HG03565 (cell line): ENCODE data around the gene SPARC.
A peak's percentile ranks its signal among the peaks of the same experiment; 100 is the strongest.

Experiments
- ATAC-seq: cut with Tn5 transposase; IDR thresholded peaks from one replicate; pipeline ENCODE4 v1.9.1; 2021; ENCODE audit warnings: mild to moderate bottlenecking, moderate library complexity; ENCODE audit not compliant: unreplicated experiment

The SPARC gene

DNA sequence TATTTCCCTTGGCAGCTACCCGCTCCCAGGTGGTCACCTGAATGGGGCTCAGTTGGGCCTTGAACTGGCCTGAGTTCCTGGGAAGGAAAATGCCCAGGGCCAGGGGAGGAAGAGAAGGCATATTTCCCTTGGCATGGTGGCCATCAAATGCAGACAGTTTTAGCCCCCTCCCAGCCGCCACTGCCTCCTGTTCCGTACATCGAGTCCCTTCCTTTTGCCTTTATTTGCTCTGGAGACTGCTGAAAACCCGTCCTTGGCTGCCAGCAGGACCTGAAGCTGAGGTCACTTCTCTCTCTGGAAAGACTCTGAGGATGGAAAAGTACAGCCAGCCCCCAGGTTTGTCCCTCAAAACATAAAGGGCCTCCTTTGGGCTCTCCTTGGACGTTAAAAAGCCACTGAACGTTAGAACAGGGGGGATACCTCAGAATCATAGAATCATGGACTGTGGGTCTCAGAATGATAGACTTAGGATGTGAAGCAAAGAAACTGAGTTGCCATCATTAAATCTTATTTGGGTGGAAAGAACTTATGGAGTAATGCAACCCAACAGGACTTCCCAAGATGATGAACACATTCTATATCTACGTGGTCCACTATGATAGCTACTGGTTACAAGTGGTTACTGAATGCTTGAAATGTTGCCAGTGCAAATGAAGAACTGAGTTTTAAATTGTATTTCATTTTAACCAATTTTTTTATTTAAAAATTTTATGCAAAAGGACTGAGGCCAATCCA lies 7.1 kb downstream of the SPARC start:
- no peak for ATAC-seq

DNA sequence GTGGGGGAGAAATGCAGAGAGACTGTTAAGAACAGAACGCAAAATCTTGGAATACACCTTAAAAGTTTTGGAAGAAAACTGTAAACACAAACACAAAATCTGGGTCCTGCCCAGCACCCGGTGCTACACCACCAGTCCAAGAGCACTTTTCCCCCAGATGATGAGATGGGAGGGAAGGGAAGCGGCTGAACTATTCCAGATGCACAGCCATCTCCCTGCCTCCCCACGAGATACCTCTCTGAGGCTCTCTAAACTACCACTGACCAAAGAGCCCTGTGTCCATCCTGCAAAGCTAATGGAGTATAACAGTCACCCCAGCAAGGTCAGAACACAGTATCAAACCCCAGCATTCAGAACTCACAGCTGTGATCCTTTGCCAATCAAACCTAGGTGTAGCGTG lies 8.0 kb downstream of the SPARC start:
- no peak for ATAC-seq

DNA sequence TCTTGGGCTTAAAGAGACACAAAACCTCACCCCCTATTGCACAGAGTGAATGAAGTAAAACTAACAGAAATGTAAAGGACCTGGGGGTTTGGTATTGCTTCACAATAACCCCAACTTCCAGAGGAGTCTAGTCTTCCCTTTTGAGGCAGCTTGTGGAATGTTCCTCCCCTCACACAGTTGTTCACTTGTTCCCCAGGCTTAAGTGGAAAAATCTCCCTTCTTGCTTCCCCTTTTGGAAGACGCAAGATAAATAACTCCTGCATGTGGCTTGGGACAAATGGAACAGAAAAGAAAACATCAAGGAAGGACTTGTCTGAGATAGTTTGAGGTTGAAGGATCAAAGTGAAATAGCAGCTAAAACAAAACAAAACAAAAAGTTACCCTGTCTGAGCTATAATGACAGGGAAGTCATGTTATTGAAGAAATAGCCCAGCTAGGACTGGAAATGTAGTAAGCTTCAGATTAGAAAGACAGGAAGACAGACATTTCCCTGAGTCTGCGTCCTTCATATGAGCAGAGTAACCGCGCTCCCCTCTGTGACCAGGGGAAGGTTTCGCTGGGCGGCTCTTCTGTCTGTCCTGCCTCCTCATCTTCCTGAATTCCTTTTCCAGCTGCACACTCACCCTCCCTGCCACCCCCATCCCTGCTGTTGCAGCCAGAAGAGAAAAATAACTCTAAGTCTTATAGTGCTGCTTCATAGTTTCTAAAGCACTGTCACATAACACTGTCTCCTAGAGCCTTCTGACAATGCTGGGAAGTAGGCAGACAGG lies 8.8 kb downstream of the SPARC start:
- ATAC-seq: no peak

DNA sequence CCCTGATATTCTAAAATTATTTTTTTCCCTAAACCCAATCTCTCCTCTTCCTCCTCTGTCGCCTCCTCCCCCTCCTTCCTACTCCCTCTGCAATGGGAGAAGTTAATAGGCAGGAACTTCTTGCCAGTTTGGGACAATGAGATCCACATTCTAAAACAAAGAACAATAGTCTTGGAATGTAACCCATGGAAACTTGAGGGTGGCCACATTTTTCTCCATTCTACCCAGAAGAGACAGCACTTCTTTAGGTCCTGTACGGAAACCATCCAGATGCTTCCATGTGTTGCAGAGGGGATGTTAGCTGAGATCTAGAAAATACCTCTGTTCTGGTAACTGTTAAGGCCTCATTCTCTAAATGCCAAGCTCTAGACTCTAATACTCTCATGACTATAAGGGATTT lies 10.0 kb downstream of the SPARC start:
- no peak for ATAC-seq

DNA sequence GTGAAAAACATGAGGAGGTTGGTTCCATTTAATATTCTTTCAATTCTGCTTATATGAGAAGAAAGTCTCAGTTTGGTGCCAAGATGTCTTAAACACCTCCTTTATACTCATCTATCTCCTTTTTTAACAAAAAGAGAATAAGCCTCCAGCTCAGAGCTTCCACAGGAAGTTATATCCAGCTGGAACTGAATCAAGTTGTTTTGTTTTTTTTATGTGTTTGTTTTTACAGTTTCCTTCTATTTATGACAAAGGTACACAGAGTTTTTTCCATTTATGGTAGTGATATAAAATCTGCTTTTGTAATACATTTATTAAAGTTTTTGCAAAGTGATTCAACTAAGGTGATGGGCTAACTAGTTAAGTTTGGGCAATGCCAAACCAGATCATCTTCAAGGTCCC lies 10.4 kb downstream of the SPARC start:
- ATAC-seq: no peak

DNA sequence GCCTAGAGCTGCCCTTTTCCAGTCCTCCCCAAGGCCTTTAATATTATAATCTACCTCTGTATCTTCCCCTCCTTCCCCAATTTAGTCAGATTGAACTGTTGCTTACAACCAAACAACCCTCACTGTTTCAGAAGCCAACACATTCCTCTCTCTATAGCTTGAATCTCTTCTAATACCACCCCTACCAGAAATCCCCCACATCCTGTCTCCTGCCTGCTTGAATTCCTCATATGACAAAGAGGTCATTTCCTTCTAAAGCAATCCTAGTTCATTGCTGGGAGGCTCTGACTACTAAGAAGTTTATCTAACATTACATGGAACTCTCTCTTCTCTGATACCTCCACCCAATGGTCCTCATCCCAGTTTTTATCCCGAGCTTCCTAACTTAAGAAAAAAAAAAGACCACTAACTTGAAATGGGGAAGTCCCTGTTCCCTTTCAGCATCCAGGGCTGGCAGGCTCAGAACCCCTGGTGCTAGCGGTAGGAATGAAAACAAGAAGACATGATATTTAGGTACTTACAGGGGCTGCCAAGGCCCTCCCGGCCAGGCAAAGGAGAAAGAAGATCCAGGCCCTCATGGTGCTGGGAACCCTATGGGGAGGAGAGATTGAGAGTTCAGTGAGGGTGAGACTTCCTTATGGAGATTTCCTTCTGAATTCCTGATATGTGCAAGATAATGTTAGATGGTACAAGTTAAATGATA lies 11.0 kb downstream of the SPARC start:
- peak; percentile 57 for ATAC-seq

DNA sequence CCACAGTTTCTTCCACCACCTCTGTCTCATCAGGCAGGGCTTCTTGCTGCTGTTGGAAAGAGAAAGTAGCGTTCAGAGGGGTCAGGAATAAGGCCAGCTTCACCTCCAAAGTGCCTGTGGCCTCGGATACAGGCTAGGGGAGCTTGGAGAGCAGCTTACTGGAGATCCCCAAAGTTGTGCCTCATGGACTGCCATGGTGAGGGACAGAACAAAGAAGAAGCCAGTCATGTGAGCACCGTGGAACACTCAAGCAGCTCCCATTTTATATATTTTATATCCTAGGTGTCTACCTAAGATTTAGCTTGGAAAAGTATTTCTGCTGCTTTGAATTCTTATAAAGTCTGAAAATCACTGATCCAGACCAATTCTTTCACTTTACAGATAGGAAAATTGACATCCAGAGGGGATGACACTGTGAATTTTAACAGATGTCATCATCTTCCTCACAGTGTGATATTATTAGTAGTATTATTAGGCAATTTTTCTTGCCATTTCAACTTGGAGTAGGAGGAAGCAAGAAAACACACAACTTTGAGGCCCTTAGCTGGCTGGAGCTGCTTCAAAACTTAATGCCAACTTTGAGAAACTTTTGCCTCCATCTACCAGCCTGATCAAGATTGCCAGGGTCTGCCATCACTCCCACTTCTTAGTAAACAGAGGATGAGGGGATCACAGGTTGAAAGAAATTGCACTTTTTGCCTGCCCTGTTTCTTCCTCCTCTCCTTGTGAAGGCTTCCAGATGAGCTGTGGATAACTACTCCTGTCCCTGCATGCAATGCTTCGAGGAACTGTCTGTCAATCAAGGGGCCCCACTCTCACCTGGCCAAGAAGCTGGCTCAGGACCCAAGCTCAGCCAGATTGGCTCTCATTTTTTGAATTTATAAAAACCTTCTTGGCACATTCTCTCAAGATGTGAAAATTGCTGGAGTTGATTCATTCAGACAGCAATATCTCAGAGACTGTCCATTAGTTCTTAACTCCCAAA lies 11.8 kb downstream of the SPARC start:
- no peak for ATAC-seq

DNA sequence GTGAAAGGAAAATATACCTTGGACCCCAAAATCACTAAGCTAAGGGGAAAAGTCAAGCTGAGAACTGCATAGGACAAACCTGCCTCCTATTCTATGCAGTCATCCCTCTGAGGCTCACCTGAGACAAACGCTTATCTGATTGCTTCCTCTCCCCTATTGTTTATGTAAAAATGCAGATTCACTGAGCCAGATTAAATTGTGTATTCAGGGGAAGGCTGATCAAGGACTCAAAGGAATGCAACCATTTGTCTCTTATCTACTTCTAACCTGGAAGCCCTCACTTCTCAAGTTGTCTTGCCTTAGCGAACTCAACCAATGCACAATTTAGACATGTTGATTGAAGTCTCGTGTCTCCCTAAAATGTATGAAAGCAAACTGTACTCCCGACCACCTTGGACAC lies 13.3 kb downstream of the SPARC start:
- ATAC-seq: no peak

DNA sequence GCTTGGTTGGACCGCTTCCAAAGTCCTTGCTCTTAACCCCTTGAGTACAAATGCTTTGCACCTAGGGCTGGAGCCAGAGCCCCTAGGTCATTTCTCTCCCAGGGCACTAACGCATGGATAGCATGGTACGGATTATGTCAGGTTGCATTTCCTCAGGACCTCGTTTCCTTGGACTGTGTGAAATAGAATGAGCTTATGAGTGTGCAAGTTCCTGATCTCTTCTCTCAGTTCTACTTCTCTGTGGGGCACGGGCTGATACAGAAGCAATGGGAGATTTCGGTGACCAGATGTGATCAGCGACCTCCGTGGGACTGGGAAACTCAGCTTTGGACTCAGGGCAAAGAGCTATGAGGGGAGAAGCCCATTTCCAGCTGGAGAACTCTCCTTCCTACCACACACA lies 14.2 kb downstream of the SPARC start:
- ATAC-seq: no peak

DNA sequence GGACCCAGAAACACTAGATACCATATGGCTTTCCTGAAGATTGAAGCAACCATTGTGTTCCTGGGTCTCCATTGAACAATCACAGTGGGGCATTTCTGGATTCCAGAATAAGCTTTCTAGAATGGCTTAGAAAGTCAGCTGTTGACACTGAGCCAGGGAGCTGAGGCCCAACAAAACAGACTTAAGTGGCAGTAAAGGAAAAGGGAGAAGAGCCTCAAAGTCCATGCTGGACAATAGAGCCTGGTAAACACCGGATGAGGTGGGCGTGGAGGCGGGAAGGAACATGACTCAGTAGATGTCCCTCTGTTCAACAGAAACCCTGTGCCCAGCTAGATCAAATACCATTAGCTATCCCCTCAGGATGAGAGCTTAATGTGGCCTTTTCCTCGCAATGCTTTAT lies 14.8 kb downstream of the SPARC start:
- no peak for ATAC-seq

DNA sequence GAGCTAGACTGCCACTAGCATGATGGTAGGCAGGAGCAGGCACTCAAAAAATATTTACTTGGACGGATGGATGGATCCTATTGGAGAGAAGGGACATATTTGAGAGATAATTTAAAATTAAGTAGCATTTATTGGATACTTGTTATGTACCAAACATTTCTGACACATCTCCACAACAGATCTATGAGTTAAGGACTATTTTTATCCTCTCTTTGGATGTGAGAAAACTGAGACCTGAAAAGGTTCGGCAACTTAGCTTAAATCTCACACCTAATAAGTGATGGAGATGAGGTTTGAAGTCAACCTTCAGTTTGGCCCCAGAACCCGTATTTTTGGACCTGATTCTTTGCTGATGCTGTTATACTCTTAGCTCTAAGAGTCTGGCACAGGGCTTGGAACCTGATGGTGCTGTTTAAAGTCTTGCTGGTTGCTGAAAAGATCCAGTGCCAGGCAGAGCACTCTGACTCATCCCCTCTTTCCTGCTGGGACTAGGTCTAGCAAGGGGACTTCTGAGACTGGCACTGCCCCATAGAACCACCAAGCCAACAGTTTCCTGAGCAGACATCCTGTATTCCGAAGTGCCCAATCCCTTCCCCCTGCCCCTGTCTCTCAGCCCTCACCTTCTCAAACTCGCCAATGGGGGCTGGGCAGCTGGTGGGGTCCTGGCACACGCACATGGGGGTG lies 15.6 kb downstream of the SPARC start:
- no peak for ATAC-seq

DNA sequence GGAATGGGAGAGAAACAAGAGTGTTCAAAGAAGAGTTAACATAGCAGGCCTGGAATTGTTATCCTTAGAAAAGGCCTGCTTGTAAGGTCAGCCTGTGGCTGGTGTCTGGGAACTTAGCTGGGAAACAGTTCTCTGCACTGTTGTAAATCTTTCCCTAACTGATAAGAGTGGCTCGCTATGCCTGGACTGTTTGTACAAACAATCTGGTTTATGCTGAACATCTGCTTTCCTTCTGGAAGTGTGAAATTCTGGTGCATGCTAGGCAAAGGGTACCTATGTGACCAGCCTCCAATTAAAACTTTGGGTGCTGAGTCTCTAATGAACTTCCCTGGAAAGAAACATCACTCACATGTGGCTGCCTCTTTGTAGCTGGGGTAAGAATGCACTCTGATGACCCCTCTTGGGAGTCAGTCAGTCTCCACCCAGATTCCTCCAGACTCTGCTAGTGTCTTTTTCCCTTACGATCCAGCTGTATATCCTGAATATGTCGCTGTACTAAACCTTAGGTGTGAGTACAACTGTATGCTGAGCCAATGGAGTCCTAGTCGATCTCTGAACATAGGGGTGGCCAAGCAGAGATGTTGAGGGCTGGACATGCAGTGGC lies 16.5 kb downstream of the SPARC start:
- no peak for ATAC-seq

DNA sequence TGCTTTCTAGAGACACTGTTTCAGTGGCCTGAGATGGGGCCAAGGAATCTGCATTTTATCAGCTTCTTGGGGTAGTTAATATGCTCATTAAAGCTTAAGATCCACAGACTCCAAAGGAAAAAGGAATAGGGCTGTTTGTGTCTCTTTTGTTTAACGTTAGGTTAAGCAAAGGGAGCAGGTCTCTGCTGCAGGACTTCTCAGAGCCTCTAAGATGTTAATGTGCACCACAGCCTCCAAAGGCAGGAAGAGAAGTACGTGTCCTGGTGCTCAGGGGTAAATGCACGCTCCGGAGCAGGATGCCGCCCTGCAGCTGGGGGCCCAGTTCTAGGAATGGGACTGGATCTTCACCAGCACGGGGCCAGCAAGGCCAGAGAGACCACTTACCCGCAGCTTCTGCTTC lies 19.6 kb downstream of the SPARC start:
- ATAC-seq: no peak

DNA sequence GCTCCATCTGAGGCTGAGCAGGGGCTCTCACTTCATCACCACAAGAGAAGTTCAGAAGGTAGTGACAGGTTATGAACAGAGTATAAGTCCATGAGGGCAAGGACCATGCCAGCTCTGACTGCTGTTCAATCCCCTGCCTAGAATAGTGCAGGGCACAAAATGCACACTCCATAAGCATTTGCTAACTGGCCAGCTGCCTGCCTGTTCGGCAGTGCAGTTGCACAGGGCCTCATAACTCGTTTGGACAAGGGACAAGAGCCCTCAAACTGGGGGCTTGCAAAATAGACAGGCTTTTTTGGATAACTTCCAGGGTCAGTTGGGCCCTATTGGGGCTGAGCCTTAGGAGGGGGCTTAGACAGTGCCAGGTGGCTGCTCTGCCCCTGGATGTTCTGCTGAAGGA lies 21.1 kb downstream of the SPARC start:
- no peak for ATAC-seq

DNA sequence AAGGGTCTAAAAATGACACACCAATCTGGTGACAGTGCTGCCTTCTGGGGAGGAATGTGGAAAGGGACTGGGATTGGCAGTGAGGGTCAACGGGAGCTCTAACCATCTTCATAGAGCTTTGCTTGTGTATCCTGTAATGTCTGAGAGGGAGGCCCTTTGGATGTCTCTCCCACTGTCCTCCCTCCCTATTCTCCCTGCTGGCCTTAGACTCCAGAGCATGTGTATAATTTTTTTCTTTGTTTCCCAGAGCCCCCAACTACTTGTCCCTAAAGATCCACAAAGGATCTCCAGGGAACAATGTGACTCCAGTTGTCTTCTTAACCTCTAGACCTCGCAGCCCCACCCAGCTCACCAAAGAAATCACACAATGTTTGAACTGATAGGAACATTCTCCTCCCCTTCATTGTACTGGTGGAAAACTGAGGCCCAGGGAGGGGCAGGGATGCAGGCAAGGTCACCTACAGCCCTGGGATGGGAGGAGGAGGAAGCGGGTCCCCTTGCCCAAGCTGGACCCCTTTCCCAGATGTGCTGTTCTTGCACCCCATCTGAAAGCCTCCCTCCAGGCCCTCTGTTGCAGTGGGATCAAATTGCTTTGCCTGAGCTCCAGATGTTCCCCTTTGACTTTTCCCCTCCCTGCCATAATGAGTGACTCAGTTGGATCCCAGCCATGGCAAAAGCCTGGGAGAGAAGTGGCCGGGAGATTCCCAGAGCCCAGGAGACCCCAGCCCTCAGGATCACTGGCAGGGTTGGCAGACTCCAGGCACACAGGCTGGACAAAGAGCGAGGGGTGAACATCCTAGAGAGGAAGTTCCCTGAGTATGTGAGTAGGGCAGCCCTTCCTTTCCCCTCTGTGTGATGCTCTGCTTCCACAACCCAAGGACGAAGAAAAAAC lies 21.8 kb downstream of the SPARC start:
- ATAC-seq: no peak

DNA sequence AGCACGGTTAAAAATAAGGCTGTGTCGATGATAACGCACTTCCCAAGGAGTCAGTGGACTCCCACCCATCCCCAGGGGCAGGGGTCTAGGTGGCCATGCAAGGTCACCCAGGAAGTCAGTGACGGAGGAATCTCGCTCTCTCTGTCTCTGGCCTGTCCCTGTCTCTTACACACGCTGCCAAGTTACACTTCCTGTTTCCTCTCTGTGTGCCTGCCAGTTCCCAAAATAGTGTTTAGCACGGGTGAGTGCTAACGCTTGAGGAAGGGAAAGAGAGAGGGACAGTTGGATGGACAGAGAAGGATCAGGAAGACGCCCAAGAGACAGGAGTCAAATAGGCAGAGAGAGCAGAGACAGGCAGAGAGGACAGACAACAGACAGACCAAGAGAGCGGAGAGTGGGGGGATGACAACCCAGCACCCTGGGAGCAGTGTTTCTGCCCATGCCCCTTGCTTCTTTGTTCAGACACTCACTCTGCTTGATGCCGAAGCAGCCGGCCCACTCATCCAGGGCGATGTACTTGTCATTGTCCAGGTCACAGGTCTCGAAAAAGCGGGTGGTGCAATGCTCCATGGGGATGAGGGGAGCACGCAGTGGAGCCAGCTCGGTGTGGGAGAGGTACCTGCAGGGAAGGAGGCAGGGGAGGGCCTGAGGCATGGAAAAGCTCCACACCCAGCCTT lies 23.0 kb downstream of the SPARC start:
- ATAC-seq: no peak

DNA sequence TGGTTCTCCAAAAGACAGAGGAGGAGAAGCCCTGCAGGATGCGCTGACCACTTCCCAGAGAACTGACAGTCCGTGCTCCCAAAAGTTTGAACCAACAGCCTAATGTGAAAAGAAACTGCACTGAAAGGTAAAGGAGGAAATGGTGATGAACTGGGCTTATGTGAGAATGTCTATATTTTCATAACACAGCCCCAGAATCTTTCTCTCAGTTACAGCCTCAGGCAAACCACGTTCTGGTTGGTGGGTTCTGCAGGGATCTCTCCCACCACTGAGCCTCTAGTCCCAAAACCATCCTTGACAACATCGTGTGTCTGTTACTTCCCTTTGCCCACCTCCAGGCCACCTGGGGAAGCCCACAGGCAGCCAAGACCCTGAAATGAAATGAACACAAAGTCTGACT lies 23.9 kb downstream of the SPARC start:
- no peak for ATAC-seq
